ENCODE measurements around the gene MACROD2. TPM values are rescaled to one million over a fixed set of nuclear protein-coding genes. Genes with fewer than 3 reads are reported as not detected.

Gene MACROD2
- total RNA-seq, 1 experiment from 2014 or later: 3.1 TPM

DNA sequence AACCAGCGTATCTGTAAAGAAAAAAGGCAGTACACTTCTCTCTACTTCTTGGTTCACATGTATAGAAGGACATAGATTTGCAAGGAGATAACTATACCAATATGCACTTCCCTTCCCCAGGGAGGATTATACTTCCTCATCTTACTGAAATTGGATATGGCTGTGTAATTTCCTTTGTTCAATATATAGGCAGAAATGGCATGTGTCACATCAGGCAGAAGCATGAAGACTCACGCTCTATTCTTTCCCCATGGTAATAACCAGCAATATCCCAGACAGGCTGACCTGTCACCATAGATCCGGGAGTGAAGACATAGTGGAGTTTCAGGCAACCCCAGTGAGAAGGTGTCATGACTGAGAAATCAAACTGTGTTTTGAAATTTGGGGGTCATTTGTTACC lies 2059.7 kb downstream of the MACROD2 start:
- no TSS peak for BruUV-seq (replicated peaks)
- CTCF ChIA-PET: interaction anchor here (0.5 kb wide), 1 partner anchor 28 kb away, joined by 3 read pairs; no protein-coding TSS in a partner anchor
- Mint-ChIP-seq H3K9me3 (ENCODE audit: unreplicated experiment) (no peaks in the 10 kb centered on the region), H3K4me3 (ENCODE audit: unreplicated experiment) (no peak overlapping the region), H3K27ac (ENCODE audit: low read depth, unreplicated experiment) (no peak overlapping the region), H3K36me3 (ENCODE audit: insufficient read depth, unreplicated experiment) (no peaks in the 10 kb centered on the region), H3K27me3 (ENCODE audit: insufficient read depth, unreplicated experiment) (no peaks in the 10 kb centered on the region), H3K4me1 (ENCODE audit: insufficient read depth, unreplicated experiment) (no peaks in the 10 kb centered on the region)
- TF ChIP-seq, protein P1, sequence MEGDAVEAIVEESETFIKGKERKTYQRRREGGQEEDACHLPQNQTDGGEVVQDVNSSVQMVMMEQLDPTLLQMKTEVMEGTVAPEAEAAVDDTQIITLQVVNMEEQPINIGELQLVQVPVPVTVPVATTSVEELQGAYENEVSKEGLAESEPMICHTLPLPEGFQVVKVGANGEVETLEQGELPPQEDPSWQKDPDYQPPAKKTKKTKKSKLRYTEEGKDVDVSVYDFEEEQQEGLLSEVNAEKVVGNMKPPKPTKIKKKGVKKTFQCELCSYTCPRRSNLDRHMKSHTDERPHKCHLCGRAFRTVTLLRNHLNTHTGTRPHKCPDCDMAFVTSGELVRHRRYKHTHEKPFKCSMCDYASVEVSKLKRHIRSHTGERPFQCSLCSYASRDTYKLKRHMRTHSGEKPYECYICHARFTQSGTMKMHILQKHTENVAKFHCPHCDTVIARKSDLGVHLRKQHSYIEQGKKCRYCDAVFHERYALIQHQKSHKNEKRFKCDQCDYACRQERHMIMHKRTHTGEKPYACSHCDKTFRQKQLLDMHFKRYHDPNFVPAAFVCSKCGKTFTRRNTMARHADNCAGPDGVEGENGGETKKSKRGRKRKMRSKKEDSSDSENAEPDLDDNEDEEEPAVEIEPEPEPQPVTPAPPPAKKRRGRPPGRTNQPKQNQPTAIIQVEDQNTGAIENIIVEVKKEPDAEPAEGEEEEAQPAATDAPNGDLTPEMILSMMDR (IDR thresholded peaks at IDR 0.05; ENCODE audit: unreplicated experiment): no peak
- POLR2A ChIA-PET: no interaction called here
- intact Hi-C loops (cut with micrococcal nuclease): no loop called here
- no peak for DNase-seq (ENCODE audit: unreplicated experiment)

DNA sequence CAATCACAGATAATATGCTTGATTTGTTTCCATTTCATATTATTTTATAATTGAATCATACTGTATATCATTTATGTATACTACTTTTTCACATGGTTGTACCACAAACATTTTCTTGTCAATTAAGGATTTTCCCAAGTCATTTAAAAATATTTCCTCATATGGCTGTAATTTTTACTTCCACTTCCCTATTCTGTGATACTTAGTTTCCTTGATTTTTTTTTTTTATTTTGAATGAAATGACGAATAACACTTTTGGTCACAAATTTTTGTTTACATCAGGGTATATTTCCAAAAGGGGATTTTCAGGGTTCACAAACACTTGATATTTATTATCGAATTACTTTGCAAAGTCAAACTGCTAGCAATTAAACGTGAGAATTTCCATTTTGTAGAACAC lies 2062.3 kb downstream of the MACROD2 start:
- Mint-ChIP-seq H3K4me1 (ENCODE audit: insufficient read depth, unreplicated experiment) (no peaks in the 10 kb centered on the region), H3K27ac (ENCODE audit: low read depth, unreplicated experiment) (no peak overlapping the region), H3K4me3 (ENCODE audit: unreplicated experiment) (no peak overlapping the region), H3K9me3 (ENCODE audit: unreplicated experiment) (no peaks in the 10 kb centered on the region), H3K36me3 (ENCODE audit: insufficient read depth, unreplicated experiment) (no peaks in the 10 kb centered on the region), H3K27me3 (ENCODE audit: insufficient read depth, unreplicated experiment) (no peaks in the 10 kb centered on the region)
- BruUV-seq (replicated peaks): no TSS peak
- TF ChIP-seq, protein P1 (IDR thresholded peaks at IDR 0.05; ENCODE audit: unreplicated experiment): no peak
- POLR2A ChIA-PET: no interaction called here
- no peak for DNase-seq (ENCODE audit: unreplicated experiment)
- CTCF ChIA-PET: no interaction called here
- intact Hi-C loops (cut with micrococcal nuclease): no loop called here

DNA sequence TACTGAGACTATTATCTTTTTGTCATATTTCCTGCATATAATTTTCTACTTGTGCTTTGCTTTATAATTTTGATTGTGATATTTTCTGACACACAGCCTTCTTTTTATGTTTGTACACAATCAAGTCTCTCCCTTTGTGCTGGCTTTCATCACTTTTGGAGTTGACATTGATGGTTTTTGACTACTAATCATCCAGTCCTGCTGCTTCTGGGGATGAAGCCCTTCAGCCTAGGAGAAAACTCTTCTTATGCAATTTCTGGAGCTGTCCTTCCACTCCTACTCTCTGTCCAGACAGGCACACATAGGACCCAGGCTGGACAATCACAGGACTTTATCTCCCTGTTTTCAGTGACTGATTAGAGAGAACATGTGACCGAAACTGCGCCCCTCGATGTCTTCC lies 2063.0 kb downstream of the MACROD2 start:
- Mint-ChIP-seq H3K27ac (ENCODE audit: low read depth, unreplicated experiment) (no peak overlapping the region), H3K36me3 (ENCODE audit: insufficient read depth, unreplicated experiment) (no peaks in the 10 kb centered on the region), H3K4me3 (ENCODE audit: unreplicated experiment) (no peak overlapping the region), H3K27me3 (ENCODE audit: insufficient read depth, unreplicated experiment) (no peaks in the 10 kb centered on the region), H3K4me1 (ENCODE audit: insufficient read depth, unreplicated experiment) (peaks cover 5% of the 10 kb centered on the region), H3K9me3 (ENCODE audit: unreplicated experiment) (no peaks in the 10 kb centered on the region)
- intact Hi-C loops (cut with micrococcal nuclease): no loop called here
- ChIA-PET CTCF (no interaction called here), POLR2A (no interaction called here)
- no TSS peak for BruUV-seq (replicated peaks)
- no peak for DNase-seq (ENCODE audit: unreplicated experiment)
- TF ChIP-seq, protein P1 (IDR thresholded peaks at IDR 0.05; ENCODE audit: unreplicated experiment): no peak

DNA sequence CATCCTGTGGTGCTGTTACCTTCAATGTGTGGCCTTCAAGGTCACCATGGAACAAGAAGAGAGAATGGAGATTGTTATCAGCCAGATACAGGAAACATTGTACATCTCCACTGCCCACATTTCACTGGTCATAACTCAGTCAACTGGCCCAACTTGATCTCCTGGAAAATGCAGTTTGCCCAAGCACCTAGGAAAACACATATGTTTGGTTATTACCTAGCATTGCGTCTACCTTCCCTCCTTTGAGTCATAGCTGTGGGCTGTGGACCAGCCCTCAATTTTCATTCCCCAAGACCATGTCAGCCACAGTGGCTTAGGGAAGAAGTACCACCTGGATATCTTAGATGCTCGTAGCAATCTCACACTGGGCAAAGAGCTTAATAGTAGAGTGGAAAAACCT lies 2064.5 kb downstream of the MACROD2 start:
- BruUV-seq (replicated peaks): no TSS peak
- H3K9me3 Mint-ChIP-seq (ENCODE audit: unreplicated experiment): no peaks in the 10 kb centered on the region
- H3K36me3 Mint-ChIP-seq (ENCODE audit: insufficient read depth, unreplicated experiment): no peaks in the 10 kb centered on the region
- TF ChIP-seq, protein P1 (IDR thresholded peaks at IDR 0.05; ENCODE audit: unreplicated experiment): no peak
- ChIA-PET CTCF (interaction anchor here (0.6 kb wide), 1 partner anchor 452 kb away, joined by 3 read pairs; no protein-coding TSS in a partner anchor), POLR2A (interaction anchor here (0.5 kb wide), 1 partner anchor 147 kb away, joined by 3 read pairs; no protein-coding TSS in a partner anchor)
- H3K27ac Mint-ChIP-seq (ENCODE audit: low read depth, unreplicated experiment): no peak overlapping the region
- peaks cover 12% of the 10 kb centered on the region for H3K4me1 Mint-ChIP-seq (ENCODE audit: insufficient read depth, unreplicated experiment)
- DNase-seq (ENCODE audit: unreplicated experiment): no peak
- H3K27me3 Mint-ChIP-seq (ENCODE audit: insufficient read depth, unreplicated experiment): no peaks in the 10 kb centered on the region
- intact Hi-C loops (cut with micrococcal nuclease): no loop called here
- no peak overlapping the region for H3K4me3 Mint-ChIP-seq (ENCODE audit: unreplicated experiment)

Measured in MCF 10A (cell line).